SK-N-SH treated with all-trans-retinoic acid at 6 μM for 48 hours (cell line): Measurements from ENCODE around the gene NKD1.

Experiments used
- ATAC-seq: fragments of 200-7000 bp; cut with Tn5 transposase; 3 replicates; pipeline ENCODE4 v1.9.1; 2020; ENCODE audit warnings: mild to moderate bottlenecking, moderate library complexity
- BACH2 ChIP-seq: fragments of 250-450 bp; sonication (Bioruptor Pico); IDR thresholded peaks from 2 replicates; pipeline ENCODE4 v1.9.0; 2021; ENCODE audit warnings: mild to moderate bottlenecking, borderline replicate concordance
- CREB5 ChIP-seq: fragments of 250-450 bp; sonication (Bioruptor Pico); IDR thresholded peaks from 2 replicates; pipeline ENCODE4 v1.5.1; 2020; ENCODE audit warnings: low read depth, mild to moderate bottlenecking, moderate library complexity
- CSDC2 ChIP-seq: fragments of 250-450 bp; sonication (Bioruptor Pico); IDR thresholded peaks from 2 replicates; pipeline ENCODE4 v1.5.0; 2020; ENCODE audit warnings: mild to moderate bottlenecking, moderate library complexity
- CSRNP3 ChIP-seq: fragments of 250-450 bp; sonication (Bioruptor Pico); IDR thresholded peaks from 2 replicates; pipeline ENCODE4 v1.5.1; 2021; ENCODE audit warnings: mild to moderate bottlenecking, moderate library complexity
- ESRRG ChIP-seq: fragments of 250-450 bp; sonication (Bioruptor Pico); IDR thresholded peaks from 2 replicates; pipeline ENCODE4 v1.6.1; 2021; ENCODE audit warnings: mild to moderate bottlenecking
- GLIS3 ChIP-seq: fragments of 250-450 bp; sonication (Bioruptor Pico); IDR thresholded peaks from 2 replicates; pipeline ENCODE4 v1.5.0; 2020; ENCODE audit warnings: mild to moderate bottlenecking, moderate library complexity
- OSR1 ChIP-seq: fragments of 250-450 bp; sonication (Bioruptor Pico); IDR thresholded peaks from 2 replicates; pipeline ENCODE4 v1.8.0; 2022; ENCODE audit warnings: moderate library complexity, mild to moderate bottlenecking, inconsistent platforms
- PATZ1 ChIP-seq: fragments of 250-450 bp; sonication (Bioruptor Pico); IDR thresholded peaks from 2 replicates; pipeline ENCODE4 v1.8.0; 2020; ENCODE audit warnings: mild to moderate bottlenecking, moderate library complexity, borderline replicate concordance
- RARB ChIP-seq: fragments of 250-450 bp; sonication (Bioruptor Pico); IDR thresholded peaks from 2 replicates; pipeline ENCODE4 v1.8.0; 2021; ENCODE audit warnings: mild to moderate bottlenecking, moderate library complexity
- TCF4 ChIP-seq: fragments of 250-450 bp; sonication (Bioruptor Pico); IDR thresholded peaks from 2 replicates; pipeline ENCODE4 v1.8.0; 2021; ENCODE audit warnings: mild to moderate bottlenecking, moderate library complexity, borderline replicate concordance
- TOX ChIP-seq: fragments of 250-450 bp; sonication (Bioruptor Pico); IDR thresholded peaks from 2 replicates; pipeline ENCODE4 v1.8.0; 2021; ENCODE audit warnings: mild to moderate bottlenecking, moderate library complexity, borderline replicate concordance
- TSHZ2 ChIP-seq: fragments of 250-450 bp; sonication (Bioruptor Pico); IDR thresholded peaks from 2 replicates; pipeline ENCODE4 v1.5.0; 2020; ENCODE audit warnings: mild to moderate bottlenecking, moderate library complexity
- ZC3H10 ChIP-seq: fragments of 250-450 bp; sonication (Bioruptor Pico); IDR thresholded peaks from 2 replicates; pipeline ENCODE4 v1.5.1; 2021; ENCODE audit warnings: mild to moderate bottlenecking, moderate library complexity
- ZFP3 ChIP-seq: fragments of 250-450 bp; sonication (Bioruptor Pico); IDR thresholded peaks from 2 replicates; pipeline ENCODE4 v1.5.0; 2020; ENCODE audit warnings: mild to moderate bottlenecking, moderate library complexity
- ZFP30 ChIP-seq: fragments of 450-650 bp; formaldehyde crosslinking; IDR thresholded peaks from 2 replicates; pipeline ENCODE4 v1.5.0; 2022; ENCODE audit warnings: mild to moderate bottlenecking, moderate library complexity
- ZNF565 ChIP-seq: fragments of 450-650 bp; formaldehyde crosslinking; conservative IDR thresholded peaks from 2 replicates; pipeline ENCODE4 v1.5.0; 2020; ENCODE audit warnings: low read depth, mild to moderate bottlenecking, moderate library complexity
- ZNF70 ChIP-seq: fragments of 450-650 bp; formaldehyde crosslinking; IDR thresholded peaks from 2 replicates; pipeline ENCODE4 v1.5.0; 2020; ENCODE audit warnings: mild to moderate bottlenecking, moderate library complexity
- ZNF8 ChIP-seq: fragments of 450-650 bp; formaldehyde crosslinking; IDR thresholded peaks from 2 replicates; pipeline ENCODE4 v1.5.0; 2020; ENCODE audit warnings: mild to moderate bottlenecking, moderate library complexity

Gene NKD1

GRCh38 chr16:50605733-50606430 lies 57.7 kb downstream of the NKD1 start:
- TF ChIP-seq GLIS3 (CRISPR knock-in tag): no peak
- no peak for TF ChIP-seq RARB
- TF ChIP-seq ZFP3 (CRISPR knock-in tag): no peak
- TF ChIP-seq ZFP30: no peak
- no peak for TF ChIP-seq ZNF70 (CRISPR knock-in tag)
- no peak for TF ChIP-seq CREB5 (CRISPR knock-in tag)
- ATAC-seq: no peak

GRCh38 chr16:50606431-50607050 lies 58.3 kb downstream of the NKD1 start:
- no peak for ATAC-seq
- TF ChIP-seq TSHZ2 (no peak), BACH2 (CRISPR knock-in tag) (no peak), OSR1 (CRISPR knock-in tag) (no peak), ZC3H10 (CRISPR knock-in tag) (no peak), ZNF8 (CRISPR knock-in tag) (no peak), PATZ1 (CRISPR knock-in tag) (no peak), GLIS3 (CRISPR knock-in tag) (no peak), ESRRG (no peak), CREB5 (CRISPR knock-in tag) (no peak), CSRNP3 (CRISPR knock-in tag) (no peak)

GRCh38 chr16:50607051-50607431 lies 58.8 kb downstream of the NKD1 start:
- no peak for ATAC-seq
- no peak for TF ChIP-seq TOX (CRISPR knock-in tag)

- no peak for ATAC-seq
- TF ChIP-seq ZNF565: no peak
- no peak for TF ChIP-seq CSDC2 (CRISPR knock-in tag)
- no peak for TF ChIP-seq TCF4 (CRISPR knock-in tag)
Measured at GRCh38 chr16:50607447-50607846, 59.3 kb downstream of the NKD1 start.
